Endothelial cell of umbilical vein (primary cell): ENCODE data around the gene SLC22A17. TPM values are rescaled to one million over a fixed set of nuclear protein-coding genes. Genes with fewer than 3 reads are reported as not detected.

Experiments used
- BruUV-seq: library from RNA; stranded (reverse); fragments of 400-500 nt; replicated peaks from 2 replicates; lab custom pipeline; 2021; lab: Mats Ljungman, UMichigan
- CTCF ChIA-PET: fragments of 300-600, 350-600 bp; sonication (Branson Sonifier 250); formaldehyde crosslinking; loops from one replicate; lab custom pipeline; 2021; ENCODE audit warnings: antibody characterized with exemption, inconsistent platforms; lab: Charles Lee
- POLR2A ChIA-PET: fragments of 300-600, 350-600 bp; sonication (Branson Sonifier 250); formaldehyde crosslinking; loops from one replicate; lab custom pipeline; 2021; ENCODE audit warnings: antibody characterized with exemption, inconsistent platforms; lab: Charles Lee
- DNase-seq: peaks from one replicate; pipeline ENCODE4 v3.0.0-alpha.2; 2011; ENCODE audit warnings: low read depth, low spot score
- FAIRE-seq: peaks from 2 replicates; lab custom pipeline; 2011; peaks lifted over from hg19 to GRCh38; lab: Jason Lieb, UNC
- H2AFZ ChIP-seq: 2 replicates; pipeline ENCODE4 v1.6.0; 2012; ENCODE audit warnings: low read depth, low read length, control low read depth, inconsistent platforms
- H3K27ac ChIP-seq: 2 replicates; pipeline ENCODE4 v1.5.1; 2011; ENCODE audit warnings: low read depth, mild to moderate bottlenecking, control low read depth, low read length, moderate library complexity; ENCODE audit not compliant: insufficient read depth
- H3K27me3 ChIP-seq, 2 experiments: 2 replicates each; pipeline versions ENCODE4 v1.6.0 to v1.6.1; 2011; ENCODE audit warnings: low read length in 2 of 2, mixed read lengths in 1 of 2; ENCODE audit not compliant: control insufficient read depth in 2 of 2, insufficient read depth in 2 of 2
- H3K36me3 ChIP-seq, 2 experiments: 2 replicates in 1 of 2; 3 replicates in 1 of 2; pipeline ENCODE4 v1.5.1; 2011; ENCODE audit warnings: low read length in 2 of 2, mild to moderate bottlenecking in 1 of 2, moderate library complexity in 1 of 2; ENCODE audit not compliant: control insufficient read depth in 2 of 2, insufficient read depth in 2 of 2; ENCODE audit errors: extremely low read depth in 1 of 2
- H3K4me1 ChIP-seq: 3 replicates; pipeline ENCODE4 v1.5.1; 2011; ENCODE audit warnings: mild to moderate bottlenecking, low read length; ENCODE audit not compliant: control insufficient read depth, insufficient read depth; ENCODE audit errors: extremely low read depth
- H3K4me2 ChIP-seq: 2 replicates; pipeline ENCODE4 v1.6.1; 2011; ENCODE audit warnings: low read length, control low read depth, mixed read lengths; ENCODE audit not compliant: insufficient read depth
- H3K4me3 ChIP-seq, 3 experiments: fragments of 200-600 bp in 1 of 3; sonication (generic), shearing (Covaris generic) in 1 of 3; replicated peaks in 1 of 3; 2 replicates each; pipeline ENCODE4 v1.5.1; 2011 to 2016; ENCODE audit warnings: control low read depth in 3 of 3, low read length in 3 of 3, mild to moderate bottlenecking in 2 of 3, inconsistent platforms in 1 of 3, low read depth in 1 of 3, moderate library complexity in 1 of 3; ENCODE audit not compliant: insufficient read depth in 1 of 3
- H3K79me2 ChIP-seq: 2 replicates; pipeline ENCODE4 v1.6.0; 2012; ENCODE audit warnings: low read length, inconsistent platforms; ENCODE audit not compliant: control insufficient read depth, insufficient read depth
- H3K9ac ChIP-seq: replicated peaks from 2 replicates; pipeline ENCODE3; 2011; ENCODE audit warnings: low read length, control low read depth; ENCODE audit not compliant: insufficient read depth; ENCODE audit errors: extremely low read depth
- H3K9me1 ChIP-seq: replicated peaks from 3 replicates; pipeline ENCODE4 v1.6.0; 2011; ENCODE audit warnings: mild to moderate bottlenecking, low read length; ENCODE audit not compliant: control insufficient read depth, insufficient read depth; ENCODE audit errors: extremely low read depth
- H3K9me3 ChIP-seq: replicated peaks from 2 replicates; pipeline ENCODE4 v1.5.1; 2012; ENCODE audit warnings: low read length, inconsistent platforms; ENCODE audit not compliant: control insufficient read depth, insufficient read depth
- H4K20me1 ChIP-seq: replicated peaks from 2 replicates; pipeline ENCODE3; 2011; ENCODE audit warnings: mild to moderate bottlenecking, low read length; ENCODE audit not compliant: control insufficient read depth, insufficient read depth; ENCODE audit errors: extremely low read depth
- CTCF ChIP-seq, 2 donors: IDR thresholded peaks; 1 replicate in 1 of 2; 2 replicates in 1 of 2; pipeline ENCODE4 v1.5.1; 2011; ENCODE audit warnings: low read length in 2 of 2, mild to moderate bottlenecking in 2 of 2, moderate library complexity in 2 of 2, control low read depth in 1 of 2, inconsistent platforms in 1 of 2, low read depth in 1 of 2; ENCODE audit not compliant: insufficient read depth in 1 of 2; ENCODE audit errors: extremely low read depth in 1 of 2
- EZH2 ChIP-seq: IDR thresholded peaks from 2 replicates; pipeline ENCODE4 v1.6.1; 2012; ENCODE audit warnings: borderline replicate concordance, low read depth, mild to moderate bottlenecking, moderate library complexity, low read length, inconsistent platforms; ENCODE audit not compliant: severe bottlenecking
- FOS ChIP-seq: IDR thresholded peaks from 2 replicates; pipeline ENCODE4 v1.6.1; 2011; ENCODE audit warnings: mild to moderate bottlenecking, low read length, moderate library complexity, borderline replicate concordance; ENCODE audit not compliant: insufficient read depth
- MAX ChIP-seq: IDR thresholded peaks from 2 replicates; pipeline ENCODE4 v1.6.1; 2011; ENCODE audit not compliant: insufficient read depth, insufficient read length
- POLR2A ChIP-seq: IDR thresholded peaks from 2 replicates; pipeline ENCODE4 v1.6.1; 2012; ENCODE audit warnings: low read depth, mild to moderate bottlenecking, control low read depth, low read length
- POLR2AphosphoS5 ChIP-seq: IDR thresholded peaks from 2 replicates; pipeline ENCODE4 v1.6.1; 2012; ENCODE audit warnings: low read depth, mild to moderate bottlenecking, control low read depth, low read length, moderate library complexity; ENCODE audit not compliant: insufficient read depth
- dilution Hi-C: fragments of 300-500 bp; cut with MboI; formaldehyde crosslinking; loops from one replicate; pipeline ENCODE4 v1.15.0; 2019; ENCODE audit warnings: low sequenced_read_pairs; ENCODE audit not compliant: extremely low pct_ligation_motif_present
- intact Hi-C: fragments of 100-400 bp; cut with micrococcal nuclease; formaldehyde crosslinking; loops from one replicate; pipeline ENCODE4 v1.10.0; 2022
- polyA plus RNA-seq, 4 experiments: library from polyadenylated mRNA; depleted of rRNA in 3 of 4; stranded (reverse) in 3 of 4; unstranded in 1 of 4; fragments of >200 nt; gene quantifications; 2 replicates each; pipeline versions ENCODE4 v1.2.1 to v1.2.3, GENCODE V29; 2011 to 2012; ENCODE audit warnings: missing spikeins in 1 of 4
- total RNA-seq: library from RNA; stranded (reverse); gene quantifications from 2 replicates; pipeline ENCODE4 v1.2.3, GENCODE V29; 2021

Gene SLC22A17
- total and polyA plus RNA-seq, 2 donors (not counting 3 experiments of a cell fraction or from before 2014, with no cell fraction given): 2.9 to 4.6 TPM

DNA sequence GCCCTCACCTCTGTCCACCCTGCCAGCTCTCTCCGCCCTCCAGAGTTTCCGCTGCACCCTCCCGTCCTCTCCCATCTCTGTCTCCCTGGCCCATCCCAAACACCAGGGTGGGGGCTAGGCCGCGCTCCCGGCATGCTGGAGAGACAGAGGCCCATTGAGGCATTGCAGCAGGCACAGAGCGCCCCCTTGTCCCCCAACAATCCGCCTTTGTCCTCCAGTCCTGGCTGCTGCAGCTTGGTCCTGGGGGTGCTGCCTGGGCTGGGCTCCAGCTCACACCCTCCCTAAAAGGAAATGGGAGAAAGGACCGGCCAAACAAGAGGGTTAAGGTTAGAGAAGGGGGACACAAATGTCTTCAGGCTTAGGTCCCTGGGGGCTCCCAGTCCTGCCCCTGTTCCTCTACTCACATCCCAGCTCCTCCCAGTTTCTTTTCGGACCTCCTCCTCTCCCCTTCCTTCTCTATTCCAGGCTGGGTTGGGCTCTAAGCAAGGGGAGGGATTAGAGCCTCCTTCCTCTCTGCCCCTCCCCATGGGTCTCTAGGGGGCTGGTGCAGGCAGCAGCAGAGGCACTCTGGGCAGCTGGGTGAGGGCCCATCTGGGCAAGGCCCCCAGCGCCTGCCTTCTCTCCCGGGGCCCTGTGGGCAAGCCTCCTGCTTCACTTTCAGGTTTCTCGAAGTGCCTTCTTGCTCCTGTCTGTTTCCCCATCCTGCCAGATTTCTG is 24.0 kb upstream of the SLC22A17 start, which contains the start of gene CMTM5:
Gene CMTM5 (plus strand): TSS at position 565 of the 716 bp plus-strand sequence. CDS start 206 bp downstream, outside the sequence.
- FAIRE-seq (no peak), DNase-seq (no peak)
- no peaks in the 10 kb centered on the region for H3K9me3 ChIP-seq
- intact Hi-C loops (no loop called here), dilution Hi-C loops (no loop called here)
- ChIA-PET CTCF (interaction anchor here (0.6 to 2.0 kb wide), 4 partner anchors 25 to 308 kb away, joined by 3 to 4 read pairs (median 4); no protein-coding TSS in a partner anchor), POLR2A (no interaction called here)
- H3K27me3 ChIP-seq: peaks cover 0 to 3% of the 10 kb centered on the region in 2 experiments
- no peaks in the 10 kb centered on the region for H3K9me1 ChIP-seq
- H3K9ac ChIP-seq: no peak within 1 kb of the TSS
- no peak within 1 kb of the TSS for H3K4me3 ChIP-seq
- no peaks in the 10 kb centered on the region for H4K20me1 ChIP-seq
- no peaks in the 10 kb centered on the region for H3K79me2 ChIP-seq
- no peak within 1 kb of the TSS for H3K4me2 ChIP-seq
- no peak within 1 kb of the TSS for H3K27ac ChIP-seq
- no peak within 1 kb of the TSS for H2AFZ ChIP-seq
- no peaks in the 10 kb centered on the region for H3K36me3 ChIP-seq
- H3K4me1 ChIP-seq: no peaks in the 10 kb centered on the region
- TF ChIP-seq EZH2 (no peak), FOS (no peak), POLR2AphosphoS5 (no peak), CTCF (IDR thresholded peaks at IDR 0.05; ENCODE audit: extremely low read depth in 1 of 2, insufficient read depth in 1 of 2, low read depth in 1 of 2, low read length in 2 of 2) (no peak), POLR2A (no peak), MAX (no peak)
- no TSS peak for BruUV-seq
